GM12891 (cell line): Measurements from ENCODE around the gene OPN1LW.

Source experiments
- POLR2A ChIP-seq: IDR thresholded peaks from 2 replicates; pipeline ENCODE4 v1.6.1; 2011; ENCODE audit warnings: low read depth, low read length, control low read depth
- POLR2AphosphoS5 ChIP-seq: IDR thresholded peaks from 2 replicates; pipeline ENCODE4 v1.6.1; 2011; ENCODE audit warnings: low read depth, low read length, control low read depth
- POU2F2 ChIP-seq: IDR thresholded peaks from 2 replicates; pipeline ENCODE4 v1.6.1; 2011; ENCODE audit warnings: low read depth, mild to moderate bottlenecking, control low read depth, low read length, moderate library complexity
- SPI1 ChIP-seq: IDR thresholded peaks from 2 replicates; pipeline ENCODE4 v1.6.1; 2011; ENCODE audit warnings: low read depth, low read length, control low read depth
- TAF1 ChIP-seq: IDR thresholded peaks from 2 replicates; pipeline ENCODE4 v1.6.1; 2011; ENCODE audit warnings: low read depth, low read length, control low read depth

DNA sequence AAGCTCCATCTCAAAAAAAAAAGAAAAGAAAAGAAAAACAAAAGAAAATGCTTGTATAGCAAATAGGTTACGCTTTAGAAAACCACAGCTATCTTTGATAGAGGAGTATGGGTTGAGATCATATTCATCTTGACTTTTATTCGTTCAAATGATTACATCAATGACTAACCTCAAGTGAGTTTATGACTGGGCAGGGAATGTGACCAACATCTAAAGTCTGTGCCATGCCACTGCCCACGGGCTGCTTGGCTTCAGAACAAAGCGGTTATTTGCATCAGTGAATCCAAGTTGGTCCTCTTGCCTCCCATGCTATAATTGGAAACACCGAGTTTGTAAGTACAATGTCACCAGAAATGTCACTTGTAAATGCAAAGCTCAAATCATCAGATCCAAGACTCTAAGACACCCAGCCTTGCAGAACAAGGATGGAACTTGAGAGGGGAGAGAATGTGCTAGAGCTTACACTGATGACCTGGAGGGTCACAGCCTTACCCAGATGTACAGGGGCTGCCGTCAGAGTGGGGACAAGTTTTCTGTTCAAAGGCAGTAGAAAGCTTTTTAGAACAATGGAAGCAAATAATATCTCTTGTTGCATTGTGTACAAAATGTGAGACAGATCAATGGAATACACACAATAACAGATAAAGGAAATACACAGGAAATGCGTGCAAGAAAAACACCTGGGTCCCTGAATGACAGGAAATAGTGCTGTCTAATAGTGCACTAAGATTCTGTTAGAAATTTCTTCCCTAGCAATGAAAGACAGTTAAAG is 8.4 kb upstream of the OPN1LW start:
- TF ChIP-seq POLR2A: no peak
- TF ChIP-seq POLR2AphosphoS5: no peak
- no peak for TF ChIP-seq SPI1
- no peak for TF ChIP-seq TAF1
- TF ChIP-seq POU2F2: no peak
